M059J (cell line): ENCODE data around the gene ZC3HAV1. TPM values are rescaled to one million over a fixed set of nuclear protein-coding genes. Genes with fewer than 3 reads are reported as not detected.
"Not testable (repeated sequence)": the region's sequence is repeated elsewhere in the genome, so short reads cannot be mapped to it uniquely, and the experiment has no call there.

ENCODE experiments used
- DNase-seq: peaks from one replicate; pipeline ENCODE4 v3.0.0-alpha.2; 2012; ENCODE audit warnings: low read depth
- total RNA-seq: library from RNA; depleted of rRNA; stranded (reverse); fragments of >200 nt; shearing (Covaris generic); gene quantifications from 2 replicates; pipeline ENCODE4 v1.2.3, GENCODE V29; 2014

The ZC3HAV1 gene
- total RNA-seq, 1 experiment from 2014 or later, result 73.1 TPM

- DNase-seq, result no peak
Measured at GRCh38 chr7:139087212-139087611, 22.3 kb downstream of the ZC3HAV1 start.

- DNase-seq, result no peak
Measured at GRCh38 chr7:139086454-139086853, 23.1 kb downstream of the ZC3HAV1 start.

- no peak for DNase-seq
Measured at GRCh38 chr7:139084709-139085108, 24.8 kb downstream of the ZC3HAV1 start.

GRCh38 chr7:139081584-139081983 lies 27.9 kb downstream of the ZC3HAV1 start:
- DNase-seq, result no peak

GRCh38 chr7:139080905-139081304 lies 28.6 kb downstream of the ZC3HAV1 start:
- no peak for DNase-seq

GRCh38 chr7:139079861-139080260 lies 29.7 kb downstream of the ZC3HAV1 start:
- DNase-seq, result no peak

- no peak for DNase-seq
Measured at GRCh38 chr7:139078911-139079310, 30.6 kb downstream of the ZC3HAV1 start.

- peak; percentile 26 for DNase-seq
Measured at GRCh38 chr7:139078399-139078798, 31.1 kb downstream of the ZC3HAV1 start.

- not testable (repeated sequence) for DNase-seq
Measured at GRCh38 chr7:139077706-139078105, 31.8 kb downstream of the ZC3HAV1 start.

GRCh38 chr7:139075871-139076686 lies 33.4 kb downstream of the ZC3HAV1 start:
- no peak for DNase-seq

GRCh38 chr7:139075031-139075652 lies 34.4 kb downstream of the ZC3HAV1 start:
- DNase-seq, result peak; percentile 76

- DNase-seq, result no peak
Measured at GRCh38 chr7:139072796-139073195, 36.7 kb downstream of the ZC3HAV1 start.

GRCh38 chr7:139071680-139072079 lies 37.8 kb downstream of the ZC3HAV1 start:
- no peak for DNase-seq

- no peak for DNase-seq
Measured at GRCh38 chr7:139068544-139069399, 40.7 kb downstream of the ZC3HAV1 start.

- no peak for DNase-seq
Measured at GRCh38 chr7:139066315-139066714, 43.2 kb downstream of the ZC3HAV1 start.

GRCh38 chr7:139065323-139065722 lies 44.2 kb downstream of the ZC3HAV1 start:
- DNase-seq, result no peak

- DNase-seq, result no peak
Measured at GRCh38 chr7:139061416-139061815, 48.1 kb downstream of the ZC3HAV1 start.

- DNase-seq, result no peak
Measured at GRCh38 chr7:139060695-139061237, 48.8 kb downstream of the ZC3HAV1 start.

GRCh38 chr7:139059905-139060304 lies 49.6 kb downstream of the ZC3HAV1 start:
- DNase-seq, result no peak

- DNase-seq, result no peak
Measured at GRCh38 chr7:139058943-139059342, 50.6 kb downstream of the ZC3HAV1 start.

GRCh38 chr7:139055674-139056073 lies 53.8 kb downstream of the ZC3HAV1 start:
- DNase-seq, result no peak

GRCh38 chr7:139054656-139055055 lies 54.9 kb downstream of the ZC3HAV1 start:
- not testable (repeated sequence) for DNase-seq
